Measurements from ENCODE around the gene WDR26. TPM values are rescaled to one million over a fixed set of nuclear protein-coding genes. Genes with fewer than 3 reads are reported as not detected.

Gene WDR26
- polyA plus RNA-seq, 1 experiment: 58.7 TPM

- no peak for TF ChIP-seq CTCF (IDR thresholded peaks at IDR 0.05; ENCODE audit: low read depth, low read length)
- Histone ChIP-seq H3K9me3 (ENCODE audit: control insufficient read depth, insufficient read depth, low read length) (no peaks in the 10 kb centered on the region), H3K27ac (ENCODE audit: low read depth, low read length) (no peak overlapping the region), H3K4me3 (ENCODE audit: low read depth, low read length) (no peak overlapping the region), H3K27me3 (ENCODE audit: control insufficient read depth, insufficient read depth, low read length) (no peaks in the 10 kb centered on the region)
- DNase-seq (ENCODE audit: low read depth, low spot score): no peak
- POLR2A ChIA-PET: no interaction called here
- CTCF ChIA-PET: no interaction called here
Observed at GRCh38 chr1:224420106-224420505, 14.5 kb downstream of the WDR26 start.

- TF ChIP-seq CTCF (IDR thresholded peaks at IDR 0.05; ENCODE audit: low read depth, low read length): no peak
- ChIA-PET CTCF (interaction anchor here (0.7 to 1.3 kb wide), 2 partner anchors 14 to 43 kb away, joined by 3 read pairs; no protein-coding TSS in a partner anchor), POLR2A (no interaction called here)
- DNase-seq (ENCODE audit: low read depth, low spot score): no peak
- no peak overlapping the region for H3K27ac ChIP-seq (ENCODE audit: low read depth, low read length)
- no peak overlapping the region for H3K4me3 ChIP-seq (ENCODE audit: low read depth, low read length)
- H3K9me3 ChIP-seq (ENCODE audit: control insufficient read depth, insufficient read depth, low read length): no peaks in the 10 kb centered on the region
- H3K27me3 ChIP-seq (ENCODE audit: control insufficient read depth, insufficient read depth, low read length): no peaks in the 10 kb centered on the region
Observed at GRCh38 chr1:224411766-224412165, 22.8 kb downstream of the WDR26 start.

GRCh38 chr1:224408294-224408590 is 26.4 kb downstream of the WDR26 start:
- Histone ChIP-seq H3K27me3 (ENCODE audit: control insufficient read depth, insufficient read depth, low read length) (no peaks in the 10 kb centered on the region), H3K4me3 (ENCODE audit: low read depth, low read length) (no peak overlapping the region), H3K27ac (ENCODE audit: low read depth, low read length) (no peak overlapping the region), H3K9me3 (ENCODE audit: control insufficient read depth, insufficient read depth, low read length) (no peaks in the 10 kb centered on the region)
- ChIA-PET POLR2A (no interaction called here), CTCF (no interaction called here)
- TF ChIP-seq CTCF (IDR thresholded peaks at IDR 0.05; ENCODE audit: low read depth, low read length): no peak
- no peak for DNase-seq (ENCODE audit: low read depth, low spot score)

DNA sequence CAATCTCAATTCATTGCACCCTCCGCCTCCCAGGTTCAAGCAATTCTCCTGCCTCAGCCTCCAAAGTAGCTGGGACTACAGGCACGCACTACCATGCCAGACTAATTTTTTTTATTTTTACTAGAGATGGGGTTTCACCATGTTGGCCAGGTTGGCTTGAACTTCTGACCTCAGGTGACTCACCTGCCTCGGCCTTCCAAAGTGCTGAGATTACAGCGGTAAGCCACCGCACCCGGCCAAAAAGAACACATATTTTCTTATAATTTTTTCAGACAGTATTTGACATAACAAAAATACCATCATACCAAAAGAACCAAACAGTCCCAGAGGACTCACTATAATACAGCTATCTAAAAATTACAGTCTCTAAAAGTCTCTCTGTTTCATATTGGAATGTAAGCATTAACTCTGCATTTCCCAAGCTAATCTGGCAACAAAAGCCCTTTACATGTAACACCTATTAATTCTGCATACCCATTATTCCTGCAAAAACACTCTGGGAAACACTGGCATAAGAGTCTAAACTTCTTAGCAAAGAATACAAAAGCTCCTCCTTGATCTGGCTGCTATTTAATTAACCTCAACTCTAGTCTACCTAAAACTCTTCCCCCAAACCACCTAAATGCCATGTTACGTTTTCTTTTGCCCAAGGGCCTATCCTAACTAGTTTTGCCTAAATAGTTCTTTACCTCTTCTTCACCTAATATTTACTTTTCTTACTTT is 26.9 kb downstream of the WDR26 start:
- ChIA-PET POLR2A (no interaction called here), CTCF (no interaction called here)
- TF ChIP-seq CTCF (IDR thresholded peaks at IDR 0.05; ENCODE audit: low read depth, low read length): no peak
- H3K27me3 ChIP-seq (ENCODE audit: control insufficient read depth, insufficient read depth, low read length): no peaks in the 10 kb centered on the region
- H3K27ac ChIP-seq (ENCODE audit: low read depth, low read length): no peak overlapping the region
- no peaks in the 10 kb centered on the region for H3K9me3 ChIP-seq (ENCODE audit: control insufficient read depth, insufficient read depth, low read length)
- no peak for DNase-seq (ENCODE audit: low read depth, low spot score)
- H3K4me3 ChIP-seq (ENCODE audit: low read depth, low read length): no peak overlapping the region

GRCh38 chr1:224406216-224406615 is 28.4 kb downstream of the WDR26 start:
- CTCF ChIA-PET: interaction anchor here (1.1 kb wide), 1 partner anchor 516 kb away, joined by 5 read pairs; no protein-coding TSS in a partner anchor
- DNase-seq (ENCODE audit: low read depth, low spot score): no peak
- H3K9me3 ChIP-seq (ENCODE audit: control insufficient read depth, insufficient read depth, low read length): no peaks in the 10 kb centered on the region
- no peaks in the 10 kb centered on the region for H3K27me3 ChIP-seq (ENCODE audit: control insufficient read depth, insufficient read depth, low read length)
- no peak overlapping the region for H3K27ac ChIP-seq (ENCODE audit: low read depth, low read length)
- H3K4me3 ChIP-seq (ENCODE audit: low read depth, low read length): no peak overlapping the region
- POLR2A ChIA-PET: no interaction called here
- no peak for TF ChIP-seq CTCF (IDR thresholded peaks at IDR 0.05; ENCODE audit: low read depth, low read length)
